SJSA1 (cell line): Measurements from ENCODE around the gene ROR1. TPM values are rescaled to one million over a fixed set of nuclear protein-coding genes. Genes with fewer than 3 reads are reported as not detected.
A peak's percentile ranks its signal among the peaks of the same experiment; 100 is the strongest.

Experiments used
- DNase-seq, 2 experiments: peaks; one replicate each; pipeline ENCODE4 v3.0.0-alpha.2; 2015 to 2020; ENCODE audit warnings: low spot score in 2 of 2, low read depth in 1 of 2
- H3K27ac ChIP-seq: fragments of 250-450 bp; sonication (Bioruptor Pico); 2 replicates; pipeline ENCODE4 v1.5.1; 2020; ENCODE audit warnings: mild to moderate bottlenecking, moderate library complexity
- H3K27me3 ChIP-seq: fragments of 250-450 bp; sonication (Bioruptor Pico); replicated peaks from 2 replicates; pipeline ENCODE4 v1.5.1; 2020; ENCODE audit warnings: mild to moderate bottlenecking, moderate library complexity
- H3K36me3 ChIP-seq: fragments of 250-450 bp; sonication (Bioruptor Pico); 2 replicates; pipeline ENCODE4 v1.5.1; 2020; ENCODE audit warnings: mild to moderate bottlenecking
- H3K4me1 ChIP-seq: fragments of 250-450 bp; sonication (Bioruptor Pico); replicated peaks from 2 replicates; pipeline ENCODE4 v1.6.1; 2021; ENCODE audit warnings: mild to moderate bottlenecking
- H3K4me3 ChIP-seq: fragments of 250-450 bp; sonication (Bioruptor Pico); 2 replicates; pipeline ENCODE4 v1.5.1; 2020; ENCODE audit warnings: mild to moderate bottlenecking
- H3K9me3 ChIP-seq: fragments of 250-450 bp; sonication (Bioruptor Pico); replicated peaks from 2 replicates; pipeline ENCODE4 v1.5.1; 2020; ENCODE audit warnings: mild to moderate bottlenecking
- total RNA-seq: library from RNA; depleted of rRNA; stranded (reverse); fragments of >200 nt; shearing (Covaris generic); gene quantifications from 2 replicates; pipeline ENCODE4 v1.2.3, GENCODE V29; 2014

The ROR1 gene
- total RNA-seq, 1 experiment from 2014 or later: 19.7 TPM

GRCh38 chr1:64163431-64163830 is 389.6 kb downstream of the ROR1 start:
- H3K27ac ChIP-seq: no peak overlapping the region
- no peak for DNase-seq
- no peaks in the 10 kb centered on the region for H3K27me3 ChIP-seq
- no peaks in the 10 kb centered on the region; the same call in 1 of the 2 replicates for H3K36me3 ChIP-seq
- peaks cover 30% of the 10 kb centered on the region for H3K4me1 ChIP-seq
- H3K9me3 ChIP-seq: no peaks in the 10 kb centered on the region
- no peak overlapping the region for H3K4me3 ChIP-seq

GRCh38 chr1:64163970-64164369 is 390.2 kb downstream of the ROR1 start:
- Histone ChIP-seq H3K9me3 (no peaks in the 10 kb centered on the region; the same call in 1 of the 2 replicates), H3K27me3 (no peaks in the 10 kb centered on the region), H3K27ac (no peak overlapping the region), H3K36me3 (no peaks in the 10 kb centered on the region; the same call in 1 of the 2 replicates), H3K4me3 (no peak overlapping the region), H3K4me1 (peaks cover 30% of the 10 kb centered on the region)
- DNase-seq: peak in 1 of 2 experiments; percentile 20

GRCh38 chr1:64166629-64167028 is 392.8 kb downstream of the ROR1 start:
- H3K27me3 ChIP-seq: no peaks in the 10 kb centered on the region
- H3K36me3 ChIP-seq: no peaks in the 10 kb centered on the region; the same call in 1 of the 2 replicates
- no peak overlapping the region for H3K27ac ChIP-seq
- H3K4me1 ChIP-seq: peaks cover 24% of the 10 kb centered on the region
- H3K4me3 ChIP-seq: no peak overlapping the region
- no peak for DNase-seq
- no peaks in the 10 kb centered on the region; the same call in 1 of the 2 replicates for H3K9me3 ChIP-seq

- no peak for DNase-seq
These were observed 393.4 kb downstream of the ROR1 start for GRCh38 chr1:64167176-64167575.

GRCh38 chr1:64171246-64171645 is 397.4 kb downstream of the ROR1 start:
- Histone ChIP-seq H3K36me3 (no peaks in the 10 kb centered on the region), H3K4me3 (no peak overlapping the region), H3K27ac (peak overlapping the region; percentile 63), H3K9me3 (no peaks in the 10 kb centered on the region; the same call in 1 of the 2 replicates), H3K27me3 (no peaks in the 10 kb centered on the region), H3K4me1 (peaks cover 27% of the 10 kb centered on the region)
- DNase-seq: no peak

More at GRCh38 chr1:64167176-64167575, 393.4 kb downstream of the ROR1 start:
- Histone ChIP-seq H3K4me1 (peaks cover 23% of the 10 kb centered on the region), H3K9me3 (no peaks in the 10 kb centered on the region; the same call in 1 of the 2 replicates), H3K27me3 (no peaks in the 10 kb centered on the region), H3K36me3 (no peaks in the 10 kb centered on the region; the same call in 1 of the 2 replicates), H3K27ac (no peak overlapping the region), H3K4me3 (no peak overlapping the region)

- no peaks in the 10 kb centered on the region; the same call in 1 of the 2 replicates for H3K9me3 ChIP-seq
- peak in 1 of 2 experiments; percentile 52 for DNase-seq
- H3K4me1 ChIP-seq: peaks cover 33% of the 10 kb centered on the region
- H3K4me3 ChIP-seq: no peak overlapping the region
- no peaks in the 10 kb centered on the region for H3K36me3 ChIP-seq
- H3K27me3 ChIP-seq: no peaks in the 10 kb centered on the region
- peak overlapping the region; percentile 63 for H3K27ac ChIP-seq
These were observed 398.0 kb downstream of the ROR1 start for GRCh38 chr1:64171797-64172281.

- H3K4me3 ChIP-seq: no peak overlapping the region
- peaks cover 34% of the 10 kb centered on the region for H3K4me1 ChIP-seq
- DNase-seq: peak in 1 of 2 experiments; percentile 53
- no peaks in the 10 kb centered on the region for H3K27me3 ChIP-seq
- H3K27ac ChIP-seq: peak overlapping the region; percentile 63
- H3K9me3 ChIP-seq: no peaks in the 10 kb centered on the region; the same call in 1 of the 2 replicates
- H3K36me3 ChIP-seq: no peaks in the 10 kb centered on the region
These were observed 398.7 kb downstream of the ROR1 start for GRCh38 chr1:64172458-64172983.

- Histone ChIP-seq H3K4me3 (no peak overlapping the region), H3K27me3 (no peaks in the 10 kb centered on the region), H3K9me3 (no peaks in the 10 kb centered on the region; the same call in 1 of the 2 replicates), H3K36me3 (peaks cover 8% of the 10 kb centered on the region), H3K4me1 (peaks cover 34% of the 10 kb centered on the region), H3K27ac (no peak overlapping the region; the same call in 1 of the 2 replicates)
- DNase-seq: no peak
These were observed 399.6 kb downstream of the ROR1 start for GRCh38 chr1:64173336-64173940.

GRCh38 chr1:64175639-64176038 is 401.8 kb downstream of the ROR1 start:
- H3K27ac ChIP-seq: no peak overlapping the region
- no peaks in the 10 kb centered on the region for H3K9me3 ChIP-seq
- no peak overlapping the region for H3K4me3 ChIP-seq
- no peak for DNase-seq
- H3K4me1 ChIP-seq: peaks cover 34% of the 10 kb centered on the region
- H3K36me3 ChIP-seq: peaks cover 10% of the 10 kb centered on the region
- H3K27me3 ChIP-seq: no peaks in the 10 kb centered on the region

- no peak for DNase-seq
These were observed 402.8 kb downstream of the ROR1 start for GRCh38 chr1:64176659-64177058.

GRCh38 chr1:64179588-64179987 is 405.8 kb downstream of the ROR1 start:
- no peak for DNase-seq
- H3K36me3 ChIP-seq: peaks cover 10% of the 10 kb centered on the region
- no peaks in the 10 kb centered on the region for H3K27me3 ChIP-seq
- H3K4me3 ChIP-seq: no peak overlapping the region
- peaks cover 20% of the 10 kb centered on the region for H3K4me1 ChIP-seq
- H3K27ac ChIP-seq: no peak overlapping the region
- H3K9me3 ChIP-seq: no peaks in the 10 kb centered on the region

More at GRCh38 chr1:64176659-64177058, 402.8 kb downstream of the ROR1 start:
- Histone ChIP-seq H3K27me3 (no peaks in the 10 kb centered on the region), H3K4me1 (peaks cover 27% of the 10 kb centered on the region), H3K9me3 (no peaks in the 10 kb centered on the region), H3K36me3 (peaks cover 10% of the 10 kb centered on the region), H3K27ac (no peak overlapping the region), H3K4me3 (no peak overlapping the region)

- Histone ChIP-seq H3K27ac (no peak overlapping the region), H3K36me3 (peaks cover 10% of the 10 kb centered on the region), H3K4me1 (peaks cover 22% of the 10 kb centered on the region), H3K27me3 (no peaks in the 10 kb centered on the region), H3K4me3 (no peak overlapping the region), H3K9me3 (no peaks in the 10 kb centered on the region)
- DNase-seq: no peak
These were observed 408.4 kb downstream of the ROR1 start for GRCh38 chr1:64182207-64182606.

- H3K27ac ChIP-seq: 0 out of 2 replicates have a peak overlapping the region, but pooled peaks have one; percentile 11
- H3K4me1 ChIP-seq: peaks cover 22% of the 10 kb centered on the region
- H3K27me3 ChIP-seq: no peaks in the 10 kb centered on the region
- no peaks in the 10 kb centered on the region for H3K9me3 ChIP-seq
- H3K4me3 ChIP-seq: no peak overlapping the region
- H3K36me3 ChIP-seq: peaks cover 2% of the 10 kb centered on the region
- no peak for DNase-seq
These were observed 409.7 kb downstream of the ROR1 start for GRCh38 chr1:64183395-64184002.

- DNase-seq: peak in 1 of 2 experiments; percentile 47
- Histone ChIP-seq H3K27ac (0 out of 2 replicates have a peak overlapping the region, but pooled peaks have one; percentile 11), H3K4me1 (peaks cover 22% of the 10 kb centered on the region)
These were observed 410.2 kb downstream of the ROR1 start for GRCh38 chr1:64184003-64184440.

More at GRCh38 chr1:64184003-64184440, 410.2 kb downstream of the ROR1 start:
- Histone ChIP-seq H3K27me3 (no peaks in the 10 kb centered on the region), H3K4me3 (no peak overlapping the region), H3K36me3 (no peaks in the 10 kb centered on the region), H3K9me3 (no peaks in the 10 kb centered on the region)
